ENCODE measurements around the gene NPAS3. TPM values are rescaled to one million over a fixed set of nuclear protein-coding genes. Genes with fewer than 3 reads are reported as not detected.

NPAS3 gene
- total RNA-seq, 6 experiments from 2014 or later: 0.11 to 0.83 (median 0.21) TPM; not detected in 2

GRCh38 chr14:33014710-33015109 is 76.0 kb downstream of the NPAS3 start:
- intact Hi-C loops (cut with DNase I): no loop called here
- WGBS (ENCODE audit: insufficient coverage, low coverage, low lambda C conversion rate, missing lambda C conversion rate): 61% methylated on average over 4 of the region's 4 CpGs
- TF ChIP-seq CTCF (IDR thresholded peaks at IDR 0.05) (no peak), POLR2A (IDR thresholded peaks at IDR 0.05) (no peak)
- DNase-seq: no peak
- H3K4me1 ChIP-seq: no peaks in the 10 kb centered on the region
- H3K27ac ChIP-seq: no peak overlapping the region
- H3K27me3 ChIP-seq: no peaks in the 10 kb centered on the region
- no peak overlapping the region for H3K4me3 ChIP-seq
- no peaks in the 10 kb centered on the region for H3K9me3 ChIP-seq
- H3K36me3 ChIP-seq: no peaks in the 10 kb centered on the region
- ATAC-seq: no peak

- H3K27ac ChIP-seq: no peak overlapping the region
- H3K4me3 ChIP-seq: no peak overlapping the region
- DNase-seq (no peak), ATAC-seq (no peak)
- intact Hi-C loops (cut with DNase I): no loop called here
- TF ChIP-seq POLR2A (IDR thresholded peaks at IDR 0.05) (no peak), CTCF (IDR thresholded peaks at IDR 0.05) (no peak)
- H3K27me3 ChIP-seq: no peaks in the 10 kb centered on the region
- 44% methylated on average over 3 of the region's 3 CpGs for WGBS (ENCODE audit: insufficient coverage, low coverage, low lambda C conversion rate, missing lambda C conversion rate)
- no peaks in the 10 kb centered on the region for H3K4me1 ChIP-seq
- H3K9me3 ChIP-seq: no peaks in the 10 kb centered on the region
- no peaks in the 10 kb centered on the region for H3K36me3 ChIP-seq
Observed at GRCh38 chr14:33016613-33017012, 77.9 kb downstream of the NPAS3 start.

GRCh38 chr14:33017016-33017415 is 78.3 kb downstream of the NPAS3 start:
- no peak for DNase-seq
- no peaks in the 10 kb centered on the region for H3K9me3 ChIP-seq
- 54% methylated on average over 2 of the region's 2 CpGs for WGBS (ENCODE audit: insufficient coverage, low coverage, low lambda C conversion rate, missing lambda C conversion rate)
- no peak overlapping the region for H3K27ac ChIP-seq
- TF ChIP-seq CTCF (IDR thresholded peaks at IDR 0.05) (no peak), POLR2A (IDR thresholded peaks at IDR 0.05) (no peak)
- ATAC-seq: no peak
- intact Hi-C loops (cut with DNase I): no loop called here
- no peak overlapping the region for H3K4me3 ChIP-seq
- H3K36me3 ChIP-seq: no peaks in the 10 kb centered on the region
- no peaks in the 10 kb centered on the region for H3K4me1 ChIP-seq
- H3K27me3 ChIP-seq: no peaks in the 10 kb centered on the region

GRCh38 chr14:33019346-33019745 is 80.7 kb downstream of the NPAS3 start:
- no peaks in the 10 kb centered on the region for H3K9me3 ChIP-seq
- WGBS (ENCODE audit: insufficient coverage, low coverage, low lambda C conversion rate, missing lambda C conversion rate): 59% methylated on average over 3 of the region's 3 CpGs
- no peaks in the 10 kb centered on the region for H3K36me3 ChIP-seq
- H3K4me1 ChIP-seq: no peaks in the 10 kb centered on the region
- no peak for TF ChIP-seq CTCF (IDR thresholded peaks at IDR 0.05)
- TF ChIP-seq POLR2A (IDR thresholded peaks at IDR 0.05): no peak
- ATAC-seq: no peak
- H3K27me3 ChIP-seq: no peaks in the 10 kb centered on the region
- intact Hi-C loops (cut with DNase I): no loop called here
- H3K4me3 ChIP-seq: no peak overlapping the region
- no peak for DNase-seq
- no peak overlapping the region for H3K27ac ChIP-seq

- intact Hi-C loops (cut with DNase I): no loop called here
- ATAC-seq (no peak), DNase-seq (no peak)
- TF ChIP-seq POLR2A (IDR thresholded peaks at IDR 0.05) (no peak), CTCF (IDR thresholded peaks at IDR 0.05) (no peak)
- H3K9me3 ChIP-seq: no peaks in the 10 kb centered on the region
- H3K4me1 ChIP-seq: no peaks in the 10 kb centered on the region
- no peak overlapping the region for H3K27ac ChIP-seq
- H3K4me3 ChIP-seq: no peak overlapping the region
- no peaks in the 10 kb centered on the region for H3K27me3 ChIP-seq
- 61% methylated on average over 5 of the region's 5 CpGs for WGBS (ENCODE audit: insufficient coverage, low coverage, low lambda C conversion rate, missing lambda C conversion rate)
- H3K36me3 ChIP-seq: no peaks in the 10 kb centered on the region
Observed at GRCh38 chr14:33026850-33027430, 88.3 kb downstream of the NPAS3 start.
